Psoas muscle (tissue), 8 donors: ENCODE measurements around the gene CACTIN. TPM values are rescaled to one million over a fixed set of nuclear protein-coding genes. Genes with fewer than 3 reads are reported as not detected.
A peak's percentile ranks its signal among the peaks of the same experiment; 100 is the strongest.

Source experiments
- ATAC-seq, 4 donors: fragments of 200-7000 bp; cut with Tn5 transposase; one replicate each; pipeline ENCODE4 v1.9.1; 2020; ENCODE audit warnings: moderate library complexity in 3 of 4, mild to moderate bottlenecking in 2 of 4
- DNase-seq, 2 donors: peaks; one replicate each; pipeline ENCODE4 v3.0.0-alpha.2; 2020
- H3K27ac ChIP-seq: fragments of 200-600 bp; one replicate; pipeline ENCODE4 v1.8.0; 2022
- H3K27me3 ChIP-seq, 3 donors: fragments of 200-600 bp in 1 of 3; one replicate each; pipeline versions ENCODE4 v1.6.1 to v1.8.0; 2013 to 2022; ENCODE audit warnings: low read length in 2 of 3, mild to moderate bottlenecking in 2 of 3, moderate library complexity in 1 of 3; ENCODE audit not compliant: insufficient read depth in 3 of 3
- H3K36me3 ChIP-seq, 2 donors: fragments of 200-600 bp in 1 of 2; one replicate each; pipeline versions ENCODE4 v1.6.1 to v1.8.0; 2013 to 2022; ENCODE audit warnings: low read depth in 1 of 2, mild to moderate bottlenecking in 1 of 2, moderate library complexity in 1 of 2; ENCODE audit not compliant: insufficient read depth in 1 of 2
- H3K4me1 ChIP-seq: fragments of 200-600 bp; one replicate; pipeline ENCODE4 v1.8.0; 2022
- H3K4me3 ChIP-seq: fragments of 200-600 bp; one replicate; pipeline ENCODE4 v1.8.0; 2022; ENCODE audit warnings: mild to moderate bottlenecking
- H3K9me3 ChIP-seq: fragments of 200-600 bp; one replicate; pipeline ENCODE4 v1.8.0; 2022
- CTCF ChIP-seq: fragments of 200-600 bp; IDR thresholded peaks from one replicate; pipeline ENCODE4 v1.8.0; 2022; ENCODE audit warnings: antibody characterized with exemption
- WGBS, 3 donors: extraction: QIAGEN DNeasy Blood & Tissue Kit; methylation state at CpG; one replicate each; pipeline versions ENCODE4 v1.1.6 to v1.1.7; 2013; 5-methylcytosine and 5-hydroxymethylcytosine counted together
- intact Hi-C, 2 donors: fragments of 100-400 bp; cut with DNase I; formaldehyde crosslinking; loops; one replicate each; pipeline versions ENCODE4 v1.11.0 to v1.14.2; 2022
- polyA plus RNA-seq, 3 donors: library from polyadenylated mRNA; stranded (reverse); fragments of 200-250 nt; gene quantifications; one replicate each; pipeline ENCODE4 v1.2.3, GENCODE V29; 2013
- total RNA-seq, 4 donors: library from RNA; stranded (reverse); fragmentation: NEBNext Ultra II Directional in 2 of 4; extraction: Animal tissue kit (Norgen Biotek cat#: 25700) in 2 of 4; gene quantifications; one replicate each; pipeline versions ENCODE4 v1.2.1 to v1.2.4, GENCODE V29; 2021 to 2023
- donor health status: healthy with polysubstance abuse.
- donor health status: DM: no; HTN: no; CAD: no; lungs with moderate emphysema.
- donor health status: Bipolar disorder and iron deficiency.
- donor health status: healthy.
- donor health status: DM: yes; HTN: yes; CAD: no.
- donor health status: DM: no; HTN: no; CAD: no.
- donor health status: DM: no; HTN: no; CAD: no.
- donor health status: DM: yes; HTN: yes; CAD: no.

The CACTIN gene
- total and polyA plus RNA-seq, 7 donors = 11.8 to 21.4 (median 16.3) TPM

- Histone ChIP-seq H3K4me1 (peaks cover 7% of the 10 kb centered on the region), H3K27me3 (no peaks in the 10 kb centered on the region), H3K4me3 (no peak overlapping the region), H3K36me3 (peaks cover 0 to 68% of the 10 kb centered on the region in 2 donors), H3K27ac (no peak overlapping the region), H3K9me3 (no peaks in the 10 kb centered on the region)
- DNase-seq = peak; percentile 80 to 88
- peak; percentile 88 for TF ChIP-seq CTCF
- intact Hi-C loops = loop anchor here (2.0 to 10.0 kb wide), 3 partner anchors 41 to 313 kb away; no protein-coding TSS in a partner anchor
- 36 to 44% (median 39%) methylated on average over 29 to 31 of the region's 31 CpGs for WGBS, 3 donors
- peak; percentile 82 to 93 (median 87) for ATAC-seq
These were observed 8.3 kb downstream of the CACTIN start for GRCh38 chr19:3618144-3618810.

- H3K4me3 ChIP-seq = no peak overlapping the region
- intact Hi-C loops = loop anchor here (5.0 to 10.0 kb wide), 2 partner anchors 40 to 313 kb away; no protein-coding TSS in a partner anchor
- H3K9me3 ChIP-seq = no peaks in the 10 kb centered on the region
- ATAC-seq = no peak
- TF ChIP-seq CTCF = no peak
- H3K4me1 ChIP-seq = peaks cover 7% of the 10 kb centered on the region
- peaks cover 0 to 66% of the 10 kb centered on the region in 2 donors for H3K36me3 ChIP-seq
- H3K27ac ChIP-seq = no peak overlapping the region
- 67 to 68% (median 68%) methylated on average over 18 to 19 of the region's 19 CpGs for WGBS, 3 donors
- H3K27me3 ChIP-seq = no peaks in the 10 kb centered on the region
- DNase-seq = no peak
These were observed 9.1 kb downstream of the CACTIN start for GRCh38 chr19:3617463-3617862.

- TF ChIP-seq CTCF = no peak
- intact Hi-C loops = loop anchor here (5.0 to 10.0 kb wide), 2 partner anchors 38 to 311 kb away; no protein-coding TSS in a partner anchor
- WGBS, 3 donors = 90 to 93% (median 92%) methylated on average over 25 to 26 of the region's 26 CpGs
- no peak for ATAC-seq
- H3K27ac ChIP-seq = no peak overlapping the region
- DNase-seq = peak in 1 of 2 donors; percentile 5
- no peak overlapping the region for H3K4me3 ChIP-seq
- H3K4me1 ChIP-seq = peaks cover 7% of the 10 kb centered on the region
- H3K27me3 ChIP-seq = no peaks in the 10 kb centered on the region
- H3K9me3 ChIP-seq = no peaks in the 10 kb centered on the region
- H3K36me3 ChIP-seq = peaks cover 0 to 68% of the 10 kb centered on the region in 2 donors
These were observed 11.0 kb downstream of the CACTIN start for GRCh38 chr19:3615524-3616135.

- Histone ChIP-seq H3K27me3 (no peaks in the 10 kb centered on the region), H3K9me3 (no peaks in the 10 kb centered on the region), H3K4me3 (no peak overlapping the region), H3K27ac (no peak overlapping the region), H3K4me1 (peaks cover 7% of the 10 kb centered on the region), H3K36me3 (peaks cover 0 to 62% of the 10 kb centered on the region in 2 donors)
- DNase-seq (no peak), ATAC-seq (no peak)
- 88 to 93% (median 90%) methylated on average over 17 to 18 of the region's 18 CpGs for WGBS, 3 donors
- TF ChIP-seq CTCF = no peak
- intact Hi-C loops = loop anchor here (5.0 to 10.0 kb wide), 2 partner anchors 38 to 310 kb away; no protein-coding TSS in a partner anchor
These were observed 11.6 kb downstream of the CACTIN start for GRCh38 chr19:3614858-3615505.
